ENCODE results near the gene HNRNPA2B1. TPM values are rescaled to one million over a fixed set of nuclear protein-coding genes. Genes with fewer than 3 reads are reported as not detected.

The HNRNPA2B1 gene
- total and polyA plus RNA-seq, 2 donors (not counting 1 experiment from before 2014, with no cell fraction given) = 167 to 524 TPM

GRCh38 chr7:26237035-26237807, 36.7 kb upstream of the HNRNPA2B1 start:
- H3K79me2 ChIP-seq (ENCODE audit: control insufficient read depth, insufficient read depth, low read length) = no peaks in the 10 kb centered on the region
- ChIA-PET POLR2A (no interaction called here), CTCF (no interaction called here)
- no peak overlapping the region for H3K4me3 ChIP-seq (ENCODE audit: control extremely low read depth in 1 of 5, extremely low read depth in 1 of 5, insufficient read depth in 1 of 5, low read depth in 2 of 5, low read length in 4 of 5)
- peaks cover 0 to 8% (median 0%) of the 10 kb centered on the region in 4 experiments for H3K27me3 ChIP-seq (replicated peaks in 1 of 4; ENCODE audit: control extremely low read depth in 1 of 4, control insufficient read depth in 3 of 4, insufficient read depth in 4 of 4, low read length in 3 of 4)
- no peak overlapping the region for H3K4me2 ChIP-seq (replicated peaks; ENCODE audit: low read depth, low read length, poor library complexity, severe bottlenecking)
- H3K9me3 ChIP-seq (ENCODE audit: control extremely low read depth in 1 of 3, control insufficient read depth in 2 of 3, insufficient read depth in 1 of 3, low read length in 2 of 3) = no peaks in the 10 kb centered on the region
- ATAC-seq (ENCODE audit: low read depth) (no peak), DNase-seq (no peak)
- no peaks in the 10 kb centered on the region for H4K20me1 ChIP-seq (ENCODE audit: control insufficient read depth, insufficient read depth, low read length, poor library complexity, severe bottlenecking)
- H3K27ac ChIP-seq (ENCODE audit: low read length in 2 of 2) = no peak overlapping the region
- Mint-ChIP-seq H3K4me1 (no peaks in the 10 kb centered on the region), H3K4me3 (no peak overlapping the region), H3K9me3 (ENCODE audit: insufficient read depth) (no peaks in the 10 kb centered on the region), H3K27ac (no peak overlapping the region), H3K27me3 (peaks cover 5% of the 10 kb centered on the region)
- WGBS (ENCODE audit: insufficient coverage) = no CpG with 5 or more reads among the region's 6 CpGs
- no peak overlapping the region for H2AFZ ChIP-seq (ENCODE audit: insufficient read depth, low read depth, low read length, poor library complexity, severe bottlenecking)
- no peak overlapping the region for H3K9ac ChIP-seq (ENCODE audit: low read length)
- no peaks in the 10 kb centered on the region for H3K4me1 ChIP-seq (ENCODE audit: control insufficient read depth in 2 of 2, insufficient read depth in 2 of 2, low read length in 2 of 2)
- no peak for TF ChIP-seq CTCF (IDR thresholded peaks at IDR 0.05)
- TF ChIP-seq EZH2 (IDR thresholded peaks at IDR 0.05; ENCODE audit: borderline replicate concordance, insufficient read depth, low read depth, low read length, poor library complexity, severe bottlenecking) = no peak
- no peaks in the 10 kb centered on the region for H3K36me3 ChIP-seq (replicated peaks in 1 of 2; ENCODE audit: control extremely low read depth in 1 of 2, control insufficient read depth in 1 of 2, extremely low read depth in 1 of 2, insufficient read depth in 2 of 2, low read length in 1 of 2)
- intact Hi-C loops (cut with micrococcal nuclease) = no loop called here

- H3K9me3 Mint-ChIP-seq (ENCODE audit: insufficient read depth) = no peaks in the 10 kb centered on the region
- ATAC-seq (ENCODE audit: low read depth) (no peak), DNase-seq (no peak)
- Histone ChIP-seq H3K79me2 (ENCODE audit: control insufficient read depth, insufficient read depth, low read length) (no peaks in the 10 kb centered on the region), H3K9ac (ENCODE audit: low read length) (no peak overlapping the region), H2AFZ (ENCODE audit: insufficient read depth, low read depth, low read length, poor library complexity, severe bottlenecking) (no peak overlapping the region), H3K36me3 (replicated peaks in 1 of 2; ENCODE audit: control extremely low read depth in 1 of 2, control insufficient read depth in 1 of 2, extremely low read depth in 1 of 2, insufficient read depth in 2 of 2, low read length in 1 of 2) (no peaks in the 10 kb centered on the region), H3K4me2 (replicated peaks; ENCODE audit: low read depth, low read length, poor library complexity, severe bottlenecking) (no peak overlapping the region), H3K4me3 (ENCODE audit: control extremely low read depth in 1 of 5, extremely low read depth in 1 of 5, insufficient read depth in 1 of 5, low read depth in 2 of 5, low read length in 4 of 5) (no peak overlapping the region), H3K9me3 (ENCODE audit: control extremely low read depth in 1 of 3, control insufficient read depth in 2 of 3, insufficient read depth in 1 of 3, low read length in 2 of 3) (no peaks in the 10 kb centered on the region), H3K27me3 (replicated peaks in 1 of 4; ENCODE audit: control extremely low read depth in 1 of 4, control insufficient read depth in 3 of 4, insufficient read depth in 4 of 4, low read length in 3 of 4) (peaks cover 0 to 5% (median 0%) of the 10 kb centered on the region in 4 experiments), H4K20me1 (ENCODE audit: control insufficient read depth, insufficient read depth, low read length, poor library complexity, severe bottlenecking) (no peaks in the 10 kb centered on the region), H3K4me1 (ENCODE audit: control insufficient read depth in 2 of 2, insufficient read depth in 2 of 2, low read length in 2 of 2) (no peaks in the 10 kb centered on the region), H3K27ac (ENCODE audit: low read length in 2 of 2) (no peak overlapping the region)
- TF ChIP-seq EZH2 (IDR thresholded peaks at IDR 0.05; ENCODE audit: borderline replicate concordance, insufficient read depth, low read depth, low read length, poor library complexity, severe bottlenecking) (no peak), CTCF (IDR thresholded peaks at IDR 0.05) (no peak)
- H3K4me3 Mint-ChIP-seq = no peak overlapping the region
- no peaks in the 10 kb centered on the region for H3K4me1 Mint-ChIP-seq
- ChIA-PET POLR2A (interaction anchor here (0.6 kb wide), 1 partner anchor 138 kb away, joined by 5 read pairs; no protein-coding TSS in a partner anchor), CTCF (no interaction called here)
- 36% methylated on average over 4 of the region's 5 CpGs for WGBS (ENCODE audit: insufficient coverage)
- peaks cover 9% of the 10 kb centered on the region for H3K27me3 Mint-ChIP-seq
- H3K27ac Mint-ChIP-seq = no peak overlapping the region
- intact Hi-C loops (cut with micrococcal nuclease) = no loop called here
Measured at GRCh38 chr7:26233902-26234511, 33.5 kb upstream of the HNRNPA2B1 start.

Data from B cell (primary cell).